Adipocyte (in vitro differentiated cells): ENCODE results near the gene EGR1.

ENCODE experiments used
- DNase-seq: peaks from one replicate; pipeline ENCODE4 v3.0.0-alpha.2; 2015; ENCODE audit warnings: low read depth
- H3K27me3 ChIP-seq: replicated peaks from 2 replicates; pipeline ENCODE4 v1.7.0; 2013; ENCODE audit warnings: mild to moderate bottlenecking, low read length, moderate library complexity; ENCODE audit not compliant: control insufficient read depth, insufficient read depth
- H3K36me3 ChIP-seq: 2 replicates; pipeline ENCODE4 v1.7.0; 2013; ENCODE audit warnings: low read length, mild to moderate bottlenecking, moderate library complexity; ENCODE audit not compliant: control insufficient read depth, insufficient read depth, severe bottlenecking
- H3K4me1 ChIP-seq: 2 replicates; pipeline ENCODE4 v1.7.0; 2013; ENCODE audit warnings: mild to moderate bottlenecking, low read length, moderate library complexity; ENCODE audit not compliant: control insufficient read depth, insufficient read depth
- H3K4me3 ChIP-seq: 2 replicates; pipeline ENCODE4 v1.7.0; 2013; ENCODE audit warnings: mild to moderate bottlenecking, low read length, moderate library complexity
- H3K9ac ChIP-seq: 2 replicates; pipeline ENCODE4 v1.7.0; 2013; ENCODE audit warnings: mild to moderate bottlenecking, low read length, moderate library complexity
- H3K9me3 ChIP-seq: 2 replicates; pipeline ENCODE4 v1.7.0; 2013; ENCODE audit warnings: mild to moderate bottlenecking, low read length, moderate library complexity; ENCODE audit not compliant: control insufficient read depth

EGR1 gene

DNA sequence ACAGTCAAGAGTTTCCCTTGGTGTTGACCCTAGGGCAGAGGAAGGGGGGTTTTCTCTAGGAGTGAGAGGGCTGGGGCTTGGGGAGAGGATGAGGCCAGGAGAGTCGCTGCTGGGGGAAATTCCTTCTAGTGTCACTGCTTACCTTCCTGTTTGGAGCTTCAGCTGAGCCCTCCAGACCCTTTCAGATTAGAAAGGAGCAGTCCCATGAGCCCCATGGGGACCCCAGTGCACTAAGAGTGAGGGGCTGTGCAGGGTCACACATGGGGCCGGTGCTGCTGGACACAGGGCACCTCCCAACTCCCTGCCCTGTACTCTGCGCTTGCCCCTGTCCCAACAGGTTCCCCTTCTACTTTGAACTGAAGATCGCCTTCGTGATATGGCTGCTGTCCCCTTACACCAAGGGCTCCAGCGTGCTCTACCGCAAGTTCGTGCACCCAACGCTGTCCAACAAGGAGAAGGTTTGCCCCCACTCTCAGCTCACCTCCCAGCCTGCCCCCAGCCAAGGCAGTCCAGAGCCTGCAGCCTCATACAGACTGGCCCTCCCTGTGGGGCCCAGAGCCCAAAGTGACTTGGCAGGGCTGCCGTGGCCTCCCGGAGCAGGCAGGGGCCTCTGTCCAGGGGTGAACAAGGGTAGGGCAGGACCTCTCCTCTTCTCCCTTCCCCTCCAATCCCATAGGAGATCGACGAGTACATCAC is 21.1 kb upstream of the EGR1 start:
- no peak for DNase-seq
- no peaks in the 10 kb centered on the region for H3K36me3 ChIP-seq
- no peak overlapping the region for H3K4me3 ChIP-seq
- H3K4me1 ChIP-seq: no peaks in the 10 kb centered on the region
- H3K27me3 ChIP-seq: peaks cover 4% of the 10 kb centered on the region
- no peaks in the 10 kb centered on the region for H3K9me3 ChIP-seq
- no peak overlapping the region for H3K9ac ChIP-seq

DNA sequence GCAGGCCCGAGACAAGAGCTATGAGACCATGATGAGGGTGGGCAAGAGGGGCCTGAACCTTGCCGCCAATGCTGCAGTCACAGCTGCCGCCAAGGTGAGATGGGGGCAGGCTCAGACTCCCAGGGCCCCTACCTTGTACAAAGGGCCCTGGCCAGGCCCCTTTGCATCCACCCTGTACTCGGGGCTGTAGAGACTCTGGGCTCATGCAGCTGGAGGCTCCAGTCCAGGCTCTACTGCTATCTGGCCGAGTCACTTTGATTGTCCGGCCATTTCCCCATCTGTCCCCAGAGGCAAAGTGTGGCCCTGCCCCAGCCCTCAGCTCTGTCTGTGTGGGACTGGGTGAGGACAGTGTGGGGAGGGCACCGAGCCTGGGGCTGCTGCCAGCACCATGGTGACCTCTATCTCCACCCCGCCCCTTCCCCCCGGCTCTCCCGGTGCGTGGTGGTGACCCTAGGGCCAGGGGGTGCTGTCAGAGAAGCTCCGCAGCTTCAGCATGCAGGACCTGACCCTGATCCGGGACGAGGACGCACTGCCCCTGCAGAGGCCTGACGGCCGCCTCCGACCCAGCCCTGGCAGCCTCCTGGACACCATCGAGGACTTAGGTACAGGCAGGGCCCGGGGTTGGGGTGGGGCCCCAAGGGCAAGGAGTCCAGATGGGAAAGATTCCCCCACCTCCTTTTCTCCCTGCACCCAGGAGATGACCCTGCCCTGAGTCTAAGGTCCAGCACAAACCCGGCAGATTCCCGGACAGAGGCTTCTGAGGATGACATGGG is 20.3 kb upstream of the EGR1 start:
- no peak overlapping the region for H3K4me3 ChIP-seq
- no peak for DNase-seq

DNA sequence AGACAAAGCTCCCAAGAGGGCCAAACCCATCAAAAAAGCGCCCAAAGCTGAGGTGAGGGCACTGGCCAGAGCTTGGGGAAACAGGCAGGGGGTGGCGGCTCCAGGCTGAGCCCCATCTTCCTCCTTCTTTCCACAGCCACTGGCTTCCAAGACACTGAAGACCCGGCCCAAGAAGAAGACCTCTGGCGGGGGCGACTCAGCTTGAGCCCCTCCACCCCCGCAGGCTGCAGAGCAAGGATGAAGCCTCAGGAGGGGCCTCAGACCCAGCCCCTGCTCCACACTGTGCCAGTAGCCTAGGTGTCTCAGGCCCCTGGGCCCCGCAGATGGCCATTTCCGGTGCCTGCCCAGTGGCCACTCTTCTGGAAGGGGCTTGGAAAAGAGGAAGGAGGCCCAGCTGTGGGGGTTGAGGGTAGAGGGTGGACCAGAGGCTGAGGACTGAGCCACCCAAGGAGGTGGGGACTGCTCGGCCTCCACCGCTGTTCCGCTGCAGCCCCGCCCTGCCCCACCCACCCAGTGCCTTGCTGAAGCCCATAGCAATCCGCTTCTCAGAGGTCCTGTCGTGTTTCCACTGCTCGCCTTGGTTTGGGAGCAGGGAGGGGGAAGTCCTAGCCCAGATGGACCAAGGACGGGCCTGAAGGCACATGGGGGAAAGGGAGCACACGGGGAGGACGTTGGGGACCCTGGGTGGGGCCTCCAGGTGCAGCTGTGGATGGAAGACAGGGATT is 19.6 kb upstream of the EGR1 start:
- Histone ChIP-seq H3K4me3 (no peak overlapping the region), H3K4me1 (peaks cover 5% of the 10 kb centered on the region), H3K9me3 (no peaks in the 10 kb centered on the region), H3K27me3 (peaks cover 4% of the 10 kb centered on the region), H3K36me3 (no peaks in the 10 kb centered on the region), H3K9ac (no peak overlapping the region)
- DNase-seq: no peak

More for the DNA sequence above, 20.3 kb upstream of the EGR1 start:
- H3K36me3 ChIP-seq: no peaks in the 10 kb centered on the region
- H3K9ac ChIP-seq: no peak overlapping the region
- no peaks in the 10 kb centered on the region for H3K9me3 ChIP-seq
- H3K4me1 ChIP-seq: peaks cover 3% of the 10 kb centered on the region
- H3K27me3 ChIP-seq: peaks cover 4% of the 10 kb centered on the region

DNA sequence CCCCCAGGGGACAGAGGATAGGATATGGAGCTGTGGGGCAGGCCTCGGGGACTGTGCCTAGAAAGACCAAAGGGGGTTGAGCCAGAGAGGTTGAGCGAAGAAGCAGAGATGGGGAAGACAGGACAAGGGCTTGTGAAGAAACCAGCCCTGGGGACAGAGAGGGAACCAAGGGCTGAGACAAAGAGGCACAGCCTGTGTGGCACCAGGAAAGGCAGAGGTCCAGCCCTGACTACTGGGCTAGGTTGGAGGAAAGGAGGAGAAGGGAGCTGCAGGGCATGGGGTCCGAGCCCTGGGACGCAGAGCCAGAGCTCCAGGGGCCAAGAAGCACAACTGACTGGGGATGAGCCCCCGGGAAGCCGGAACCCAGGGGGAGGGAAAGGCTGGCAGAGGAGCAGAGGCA is 17.2 kb upstream of the EGR1 start:
- Histone ChIP-seq H3K4me3 (no peak overlapping the region), H3K36me3 (no peaks in the 10 kb centered on the region)
- DNase-seq: no peak

DNA sequence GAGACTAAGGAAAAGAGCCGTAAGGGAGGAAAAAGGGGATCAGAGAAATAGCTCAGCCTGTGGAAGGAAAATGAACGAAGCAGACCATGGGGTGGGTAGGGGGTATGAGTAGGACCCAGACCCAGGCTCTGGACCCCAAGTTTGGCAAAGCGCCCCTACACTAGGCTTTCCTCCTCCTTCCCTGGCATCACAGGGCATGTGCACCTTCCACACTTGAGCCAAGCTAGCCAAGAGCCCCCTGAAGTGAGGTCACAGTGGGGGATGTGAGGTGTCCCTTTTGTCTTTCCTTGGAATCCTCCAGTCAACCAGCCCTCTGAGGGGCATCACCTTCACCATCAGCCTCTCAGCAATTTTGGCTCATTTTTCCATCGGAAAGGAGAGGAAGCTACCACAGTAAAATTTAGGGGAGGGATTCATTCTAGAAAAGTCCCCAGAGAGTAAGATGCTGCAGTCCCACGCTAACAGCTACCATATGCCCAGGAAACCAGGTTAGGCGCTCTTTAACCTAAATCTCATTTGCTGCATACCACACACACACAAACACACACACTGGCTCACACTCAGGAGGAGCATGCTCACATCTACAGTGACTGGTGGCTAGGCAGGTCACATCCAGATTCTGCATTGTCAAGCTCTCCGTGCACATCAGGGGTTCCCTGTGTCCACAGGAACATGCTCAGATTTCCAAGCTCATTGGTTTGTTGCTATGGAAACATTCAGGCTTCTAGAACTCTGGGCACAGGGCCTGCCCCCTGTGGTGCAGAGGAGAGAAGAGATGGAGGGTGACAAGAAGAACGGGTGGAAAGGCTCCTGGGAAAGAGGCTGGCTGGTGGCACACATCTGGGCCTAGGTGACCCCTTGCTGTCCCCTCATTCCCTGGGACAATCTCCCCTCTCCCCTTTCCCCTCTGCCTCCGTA is 16.5 kb upstream of the EGR1 start:
- no peaks in the 10 kb centered on the region for H3K36me3 ChIP-seq
- DNase-seq: peak; percentile 47
- peaks cover 5% of the 10 kb centered on the region for H3K4me1 ChIP-seq
- peaks cover 2% of the 10 kb centered on the region for H3K27me3 ChIP-seq
- H3K9me3 ChIP-seq: no peaks in the 10 kb centered on the region
- no peak overlapping the region for H3K9ac ChIP-seq
- no peak overlapping the region for H3K4me3 ChIP-seq

More for the DNA sequence above, 17.2 kb upstream of the EGR1 start:
- no peak overlapping the region for H3K9ac ChIP-seq
- H3K27me3 ChIP-seq: peaks cover 4% of the 10 kb centered on the region
- H3K9me3 ChIP-seq: no peaks in the 10 kb centered on the region
- H3K4me1 ChIP-seq: peaks cover 5% of the 10 kb centered on the region

DNA sequence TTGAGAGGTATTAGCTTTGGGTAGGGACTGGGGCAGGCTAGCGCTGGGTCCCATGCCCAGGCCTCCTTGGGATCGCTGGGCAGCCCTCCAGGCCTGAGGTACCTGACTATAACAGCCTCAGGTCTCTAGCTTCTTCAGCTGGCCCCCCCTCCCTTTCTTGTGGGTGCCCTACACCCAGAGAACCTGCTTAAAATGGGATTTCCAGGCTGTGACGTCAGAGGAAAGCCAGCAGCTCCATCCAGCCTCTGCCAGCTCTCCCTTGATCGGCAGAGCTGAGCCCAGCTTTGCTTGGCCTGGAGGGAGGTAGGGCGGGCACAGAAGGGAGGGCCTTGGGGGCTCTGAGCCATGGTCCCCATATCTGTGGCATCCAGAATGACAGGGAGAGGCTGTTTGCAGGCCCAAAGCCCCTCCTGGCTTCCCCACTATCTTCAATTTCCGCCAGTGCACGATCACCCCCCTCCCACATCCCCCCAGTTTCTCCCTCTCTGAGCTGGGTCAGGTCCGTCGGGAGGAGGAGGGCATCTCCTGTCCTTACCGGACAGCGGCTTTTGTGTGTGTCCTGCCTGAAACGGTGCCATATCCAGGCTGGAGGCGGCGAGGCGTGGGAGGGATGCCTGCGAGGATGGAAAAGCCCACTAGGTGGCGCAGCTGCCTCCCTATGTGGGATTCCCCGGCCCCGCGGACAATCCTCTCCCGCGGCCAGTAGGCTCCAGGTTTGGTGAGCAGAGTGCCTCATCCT is 15.6 kb upstream of the EGR1 start:
- Histone ChIP-seq H3K27me3 (peaks cover 5% of the 10 kb centered on the region), H3K4me1 (peaks cover 5% of the 10 kb centered on the region), H3K9ac (no peak overlapping the region), H3K36me3 (no peaks in the 10 kb centered on the region), H3K4me3 (no peak overlapping the region), H3K9me3 (no peaks in the 10 kb centered on the region)
- DNase-seq: peak; percentile 96

DNA sequence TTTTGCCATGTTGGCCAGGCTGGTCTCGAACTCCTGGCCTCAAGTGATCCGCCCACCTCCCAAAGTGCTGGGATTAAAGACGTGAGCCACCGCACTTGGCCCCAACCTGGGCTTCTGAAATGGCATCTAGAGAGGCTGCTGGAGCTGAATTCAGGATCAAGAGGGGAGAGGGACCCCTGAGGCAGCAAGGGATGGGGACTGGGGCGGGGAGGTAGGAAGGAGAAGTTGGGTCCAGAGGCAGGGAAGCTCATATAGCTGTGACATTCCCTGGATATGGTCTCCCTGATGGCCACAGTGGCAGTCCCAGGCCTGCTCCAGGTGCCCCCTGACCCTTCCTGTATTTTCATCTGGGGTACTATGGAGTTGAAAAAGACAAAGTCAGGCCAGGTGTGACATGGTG is 14.3 kb upstream of the EGR1 start:
- H3K27me3 ChIP-seq: peaks cover 9% of the 10 kb centered on the region
- no peak overlapping the region for H3K9ac ChIP-seq
- peaks cover 5% of the 10 kb centered on the region for H3K4me1 ChIP-seq
- no peak for DNase-seq
- H3K9me3 ChIP-seq: no peaks in the 10 kb centered on the region
- H3K36me3 ChIP-seq: no peaks in the 10 kb centered on the region
- H3K4me3 ChIP-seq: no peak overlapping the region

DNA sequence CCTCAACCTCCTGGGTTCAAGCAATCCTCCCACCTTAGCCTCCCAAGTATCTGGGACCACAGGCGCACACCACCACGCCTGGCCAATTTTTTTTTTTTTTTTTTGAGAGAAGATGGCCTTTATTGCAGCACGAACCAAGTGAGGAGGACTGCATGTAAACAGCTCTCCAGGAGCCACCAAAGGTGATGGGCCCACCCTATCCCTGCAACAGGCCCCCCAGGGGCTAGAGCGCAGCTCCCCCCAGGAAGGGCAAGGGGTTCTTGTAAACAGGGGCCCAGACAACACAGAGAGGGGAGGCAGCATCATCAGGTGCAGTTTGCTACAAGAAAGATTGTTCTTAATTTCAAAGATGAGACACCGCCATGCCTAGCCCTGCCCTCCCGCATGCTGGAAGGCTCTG is 12.6 kb upstream of the EGR1 start:
- Histone ChIP-seq H3K27me3 (peaks cover 19% of the 10 kb centered on the region), H3K4me1 (peaks cover 5% of the 10 kb centered on the region), H3K9ac (no peak overlapping the region), H3K36me3 (no peaks in the 10 kb centered on the region), H3K9me3 (no peaks in the 10 kb centered on the region), H3K4me3 (no peak overlapping the region)
- no peak for DNase-seq

DNA sequence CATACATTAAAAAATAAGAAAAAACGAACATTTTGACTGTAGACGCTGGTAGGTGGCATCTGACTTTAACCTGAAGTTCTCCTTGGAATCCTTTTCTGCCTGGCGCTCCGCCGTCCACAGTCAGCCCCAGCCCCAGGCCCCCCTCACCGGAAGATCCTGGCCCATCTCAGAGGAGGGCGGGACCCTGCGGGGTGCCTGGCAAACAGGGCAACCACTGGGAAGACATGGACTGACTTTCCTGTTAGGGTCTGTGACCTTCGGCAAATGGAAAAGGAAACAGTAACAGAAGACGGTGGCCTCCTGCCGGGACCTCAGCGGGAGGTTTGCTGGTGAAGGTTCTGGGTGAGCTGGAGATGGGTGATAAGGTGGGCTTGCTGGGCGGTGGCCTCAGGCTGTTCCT is 11.7 kb upstream of the EGR1 start:
- H3K4me3 ChIP-seq: no peak overlapping the region
- no peaks in the 10 kb centered on the region for H3K9me3 ChIP-seq
- no peaks in the 10 kb centered on the region for H3K36me3 ChIP-seq
- peaks cover 23% of the 10 kb centered on the region for H3K27me3 ChIP-seq
- H3K9ac ChIP-seq: no peak overlapping the region
- DNase-seq: no peak
- H3K4me1 ChIP-seq: peaks cover 5% of the 10 kb centered on the region

DNA sequence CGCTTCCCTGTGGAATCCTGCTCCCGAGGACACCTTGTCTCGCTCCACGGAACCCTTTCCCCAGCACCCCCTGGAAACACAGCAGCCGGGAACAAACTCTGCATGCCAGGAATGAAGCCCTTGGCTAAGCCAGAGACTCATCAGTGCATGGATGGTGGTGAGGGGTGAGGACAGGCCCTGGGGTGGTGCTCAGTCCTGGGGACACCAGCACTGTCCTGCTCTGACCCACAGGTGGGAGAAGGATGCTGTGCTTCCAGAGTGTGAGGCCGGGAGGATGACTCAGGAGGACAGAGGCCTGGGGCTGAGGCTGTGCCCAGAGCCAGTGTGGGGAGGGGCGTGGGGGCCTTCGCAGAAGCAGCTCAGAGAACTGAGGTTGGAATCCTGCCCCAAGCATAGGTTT is 11.2 kb upstream of the EGR1 start:
- no peak for DNase-seq
- Histone ChIP-seq H3K9ac (no peak overlapping the region), H3K36me3 (no peaks in the 10 kb centered on the region), H3K9me3 (no peaks in the 10 kb centered on the region), H3K4me3 (no peak overlapping the region), H3K4me1 (peaks cover 5% of the 10 kb centered on the region), H3K27me3 (peaks cover 23% of the 10 kb centered on the region)
